DND-41 (cell line): ENCODE results near the gene GFOD1.
A peak's percentile ranks its signal among the peaks of the same experiment; 100 is the strongest.
"Not testable (repeated sequence)": the region's sequence is repeated elsewhere in the genome, so short reads cannot be mapped to it uniquely, and the experiment has no call there.

Experiments used
- ATAC-seq: fragments of 200-7000 bp; cut with Tn5 transposase; 3 replicates; pipeline ENCODE4 v1.9.1; 2021; ENCODE audit warnings: low read depth; ENCODE audit not compliant: insufficient read depth
- DNase-seq: peaks from one replicate; pipeline ENCODE4 v3.0.0-alpha.2; 2020
- H2AFZ ChIP-seq: 2 replicates; pipeline ENCODE4 v1.6.0; 2012; ENCODE audit warnings: low read depth, low read length
- H3K27ac ChIP-seq: 2 replicates; pipeline ENCODE4 v1.5.1; 2012; ENCODE audit warnings: low read length, inconsistent platforms
- H3K27me3 ChIP-seq: fragments of 200-600 bp; sonication (generic); 2 replicates; pipeline ENCODE4 v1.6.0; 2012; ENCODE audit warnings: low read length, mild to moderate bottlenecking, inconsistent platforms; ENCODE audit not compliant: insufficient read depth, poor library complexity
- H3K36me3 ChIP-seq: 2 replicates; pipeline ENCODE4 v1.5.1; 2012; ENCODE audit warnings: low read length, inconsistent platforms; ENCODE audit not compliant: insufficient read depth
- H3K4me1 ChIP-seq: 2 replicates; pipeline ENCODE4 v1.5.1; 2012; ENCODE audit warnings: mild to moderate bottlenecking, low read length; ENCODE audit not compliant: insufficient read depth
- H3K4me2 ChIP-seq: 2 replicates; pipeline ENCODE4 v1.6.0; 2012; ENCODE audit warnings: mild to moderate bottlenecking, moderate library complexity, low read length, inconsistent platforms; ENCODE audit not compliant: insufficient read depth
- H3K4me3 ChIP-seq, 2 experiments: fragments of 200-600 bp in 1 of 2; shearing (Covaris generic) in 1 of 2; 2 replicates each; pipeline ENCODE4 v1.5.1; 2012 to 2016; ENCODE audit warnings: inconsistent platforms in 2 of 2, low read length in 2 of 2, mild to moderate bottlenecking in 2 of 2, low read depth in 1 of 2, moderate library complexity in 1 of 2
- H3K79me2 ChIP-seq: 2 replicates; pipeline ENCODE4 v1.6.0; 2012; ENCODE audit warnings: low read length, inconsistent platforms; ENCODE audit not compliant: insufficient read depth
- H3K9ac ChIP-seq: 2 replicates; pipeline ENCODE4 v1.6.0; 2012; ENCODE audit warnings: low read depth, mild to moderate bottlenecking, inconsistent platforms, low read length, moderate library complexity
- H3K9me3 ChIP-seq: 2 replicates; pipeline ENCODE4 v1.5.1; 2012; ENCODE audit warnings: low read length, moderate library complexity, mild to moderate bottlenecking, inconsistent platforms; ENCODE audit not compliant: insufficient read depth, severe bottlenecking
- H4K20me1 ChIP-seq: 2 replicates; pipeline ENCODE4 v1.6.0; 2012; ENCODE audit warnings: low read length; ENCODE audit not compliant: insufficient read depth
- EZH2 ChIP-seq: IDR thresholded peaks from 3 replicates; pipeline ENCODE4 v1.6.1; 2012; ENCODE audit warnings: borderline replicate concordance, low read depth, mild to moderate bottlenecking, moderate library complexity, low read length, inconsistent platforms; ENCODE audit not compliant: severe bottlenecking
- TF ChIP-seq, protein P1 (sequence below): IDR thresholded peaks from 2 replicates; pipeline ENCODE4 v1.5.1; 2012; ENCODE audit warnings: borderline replicate concordance, low read length, moderate library complexity, mild to moderate bottlenecking; ENCODE audit not compliant: poor library complexity, severe bottlenecking; ENCODE audit errors: extremely low read depth

The GFOD1 gene

DNA sequence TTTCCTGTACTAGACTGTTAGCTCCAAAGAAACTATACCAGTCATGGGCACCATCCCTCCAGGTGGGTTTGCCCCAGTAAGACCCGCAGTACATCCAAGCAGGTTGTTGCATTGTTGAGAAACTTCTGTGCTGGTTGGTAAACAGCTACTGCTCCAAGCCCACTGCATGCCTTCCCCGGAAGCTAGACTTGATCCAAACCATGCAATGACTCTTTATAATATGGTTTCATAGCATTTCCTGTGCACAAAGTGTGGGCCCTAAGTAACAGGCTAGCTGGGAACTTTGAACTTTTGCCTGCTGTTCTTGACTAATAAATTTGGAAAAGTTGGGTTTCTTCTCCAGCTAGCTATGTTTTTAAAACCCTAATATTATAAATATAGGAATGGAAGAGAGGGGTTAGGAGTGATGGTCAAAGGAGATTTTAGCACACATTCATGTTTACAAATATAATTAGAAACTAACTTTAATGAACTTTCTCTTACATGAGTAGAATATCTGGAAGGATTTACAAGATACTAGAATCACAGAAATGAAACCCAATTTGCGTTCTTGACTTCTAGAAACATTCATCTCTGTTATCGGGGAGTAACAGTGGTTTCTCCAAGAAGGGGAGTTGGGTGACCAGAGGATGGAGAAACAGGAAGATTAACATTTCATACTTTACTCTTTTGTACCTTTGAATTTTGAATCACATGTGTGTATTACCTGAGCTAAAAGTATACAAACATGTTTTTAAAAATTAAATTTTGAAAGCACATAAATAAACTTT is 51.7 kb downstream of the GFOD1 start:
- no peak overlapping the region for H2AFZ ChIP-seq
- no peaks in the 10 kb centered on the region for H3K4me1 ChIP-seq
- DNase-seq = no peak
- no peak overlapping the region for H3K9ac ChIP-seq
- no peaks in the 10 kb centered on the region; the same call in 1 of the 2 replicates for H4K20me1 ChIP-seq
- H3K27me3 ChIP-seq = no peaks in the 10 kb centered on the region
- H3K36me3 ChIP-seq = no peaks in the 10 kb centered on the region
- H3K27ac ChIP-seq = no peak overlapping the region
- peak; percentile 59; the same call in 1 of the 3 replicates for ATAC-seq
- no peaks in the 10 kb centered on the region for H3K79me2 ChIP-seq
- no peak for TF ChIP-seq EZH2
- TF ChIP-seq, protein P1, sequence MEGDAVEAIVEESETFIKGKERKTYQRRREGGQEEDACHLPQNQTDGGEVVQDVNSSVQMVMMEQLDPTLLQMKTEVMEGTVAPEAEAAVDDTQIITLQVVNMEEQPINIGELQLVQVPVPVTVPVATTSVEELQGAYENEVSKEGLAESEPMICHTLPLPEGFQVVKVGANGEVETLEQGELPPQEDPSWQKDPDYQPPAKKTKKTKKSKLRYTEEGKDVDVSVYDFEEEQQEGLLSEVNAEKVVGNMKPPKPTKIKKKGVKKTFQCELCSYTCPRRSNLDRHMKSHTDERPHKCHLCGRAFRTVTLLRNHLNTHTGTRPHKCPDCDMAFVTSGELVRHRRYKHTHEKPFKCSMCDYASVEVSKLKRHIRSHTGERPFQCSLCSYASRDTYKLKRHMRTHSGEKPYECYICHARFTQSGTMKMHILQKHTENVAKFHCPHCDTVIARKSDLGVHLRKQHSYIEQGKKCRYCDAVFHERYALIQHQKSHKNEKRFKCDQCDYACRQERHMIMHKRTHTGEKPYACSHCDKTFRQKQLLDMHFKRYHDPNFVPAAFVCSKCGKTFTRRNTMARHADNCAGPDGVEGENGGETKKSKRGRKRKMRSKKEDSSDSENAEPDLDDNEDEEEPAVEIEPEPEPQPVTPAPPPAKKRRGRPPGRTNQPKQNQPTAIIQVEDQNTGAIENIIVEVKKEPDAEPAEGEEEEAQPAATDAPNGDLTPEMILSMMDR = no peak
- no peaks in the 10 kb centered on the region for H3K9me3 ChIP-seq
- no peak overlapping the region for H3K4me3 ChIP-seq
- no peak overlapping the region for H3K4me2 ChIP-seq

DNA sequence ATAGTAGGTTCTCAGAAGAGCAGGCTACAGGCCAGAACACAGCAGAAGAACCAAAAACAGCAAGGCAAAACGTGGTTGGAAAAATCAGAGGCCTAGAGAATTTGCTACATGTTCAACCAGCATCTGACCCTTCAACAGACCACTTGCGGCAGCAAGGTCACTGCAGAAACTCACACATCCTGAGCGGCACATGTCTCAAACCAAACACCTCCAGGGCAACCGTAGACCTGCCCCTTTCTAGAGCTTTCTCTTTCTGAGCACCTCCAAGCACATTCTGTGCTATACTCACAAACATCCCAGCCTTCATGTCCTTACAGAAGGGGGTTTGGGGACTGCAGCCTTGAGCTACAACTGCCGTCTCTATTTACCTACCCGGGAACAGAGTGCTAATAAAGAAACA is 52.6 kb downstream of the GFOD1 start:
- Histone ChIP-seq H3K36me3 (no peaks in the 10 kb centered on the region), H3K4me2 (no peak overlapping the region), H3K9me3 (no peaks in the 10 kb centered on the region), H3K27me3 (no peaks in the 10 kb centered on the region), H2AFZ (no peak overlapping the region), H3K4me3 (no peak overlapping the region), H3K79me2 (no peaks in the 10 kb centered on the region), H4K20me1 (no peaks in the 10 kb centered on the region; the same call in 1 of the 2 replicates), H3K9ac (no peak overlapping the region), H3K4me1 (no peaks in the 10 kb centered on the region), H3K27ac (no peak overlapping the region)
- DNase-seq = no peak
- TF ChIP-seq, protein P1 = no peak
- TF ChIP-seq EZH2 = no peak
- ATAC-seq = no peak

DNA sequence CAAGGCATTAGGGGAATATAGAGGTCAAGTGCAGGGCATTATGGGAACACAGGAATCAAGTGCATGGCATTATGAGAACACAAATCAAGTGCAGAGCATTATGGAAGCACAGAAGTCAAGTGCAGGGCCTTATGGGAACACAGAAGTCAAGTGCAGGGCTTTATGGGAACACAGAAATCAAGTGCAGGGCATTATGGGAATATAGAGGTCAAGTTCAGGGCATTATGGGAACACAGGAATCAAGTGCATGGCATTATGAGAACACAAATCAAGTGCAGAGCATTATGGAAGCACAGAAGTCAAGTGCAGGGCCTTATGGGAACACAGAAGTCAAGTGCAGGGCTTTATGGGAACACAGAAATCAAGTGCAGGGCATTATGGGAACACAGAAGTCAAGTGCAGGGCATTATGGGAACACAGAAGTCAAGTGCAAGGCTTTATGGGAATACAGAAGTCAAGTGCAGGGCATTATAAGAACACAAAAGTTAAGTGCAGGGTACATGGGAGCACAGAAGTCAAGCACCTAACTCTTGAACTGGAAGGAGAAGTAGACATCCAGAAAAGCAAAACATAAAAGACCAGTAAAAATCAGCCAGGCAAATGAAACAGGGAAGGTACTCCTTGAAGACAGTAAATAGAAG is 53.1 kb downstream of the GFOD1 start:
- H3K27ac ChIP-seq, ATAC-seq, H3K27me3 ChIP-seq, H3K4me2 ChIP-seq, H3K79me2 ChIP-seq, DNase-seq, H3K9ac ChIP-seq, H3K4me1 ChIP-seq, H3K4me3 ChIP-seq, H4K20me1 ChIP-seq, H3K36me3 ChIP-seq, H3K9me3 ChIP-seq, H2AFZ ChIP-seq: not testable (repeated sequence)

DNA sequence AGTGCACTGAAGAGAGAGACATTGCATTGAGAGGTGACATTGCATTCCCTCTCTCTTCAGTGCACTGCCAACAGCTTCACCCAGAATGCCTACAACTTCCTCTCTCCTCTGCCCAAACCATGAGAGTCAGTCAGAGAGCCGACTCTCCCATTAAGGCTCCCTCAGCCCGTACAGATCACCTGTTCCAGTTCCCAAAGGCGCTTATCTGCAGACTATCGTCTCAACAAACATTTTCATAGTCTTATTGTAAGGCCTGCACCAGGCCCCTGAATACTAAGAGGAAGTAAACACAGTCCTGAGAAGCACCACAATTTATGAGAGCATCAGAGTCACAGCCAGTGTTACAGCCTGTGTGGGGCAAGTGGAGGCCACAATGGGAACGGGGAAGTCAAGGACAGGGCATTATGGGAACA is 53.7 kb downstream of the GFOD1 start:
- Histone ChIP-seq H3K79me2 (no peaks in the 10 kb centered on the region), H3K27me3 (no peaks in the 10 kb centered on the region), H2AFZ (no peak overlapping the region), H3K27ac (no peak overlapping the region), H3K9me3 (no peaks in the 10 kb centered on the region), H3K4me1 (no peaks in the 10 kb centered on the region), H4K20me1 (no peaks in the 10 kb centered on the region; the same call in 1 of the 2 replicates), H3K4me3 (no peak overlapping the region), H3K9ac (no peak overlapping the region), H3K36me3 (no peaks in the 10 kb centered on the region), H3K4me2 (no peak overlapping the region)
- no peak for DNase-seq
- TF ChIP-seq, protein P1 = no peak
- TF ChIP-seq EZH2 = no peak
- no peak for ATAC-seq
